GM13977 (cell line): ENCODE results near the gene CNN3.

Experiments
- DNase-seq: peaks from one replicate; pipeline ENCODE4 v3.0.0; 2012; ENCODE audit warnings: low spot score
- in situ Hi-C: fragments of 300-500 bp; cut with MboI; formaldehyde crosslinking; loops from one replicate; pipeline ENCODE4 v1.12.0; 2022; ENCODE audit warnings: low sequenced_read_pairs, low pct_unique_long_range_greater_than_20kb, mixed read lengths, inconsistent platforms; ENCODE audit not compliant: unreplicated experiment
- TF ChIP-seq, protein P1 (sequence below): IDR thresholded peaks from 2 replicates; pipeline ENCODE4 v1.5.1; 2012; ENCODE audit warnings: mild to moderate bottlenecking, control low read depth; ENCODE audit not compliant: insufficient read depth; ENCODE audit errors: extremely low read depth, missing control alignments

Gene CNN3

DNA sequence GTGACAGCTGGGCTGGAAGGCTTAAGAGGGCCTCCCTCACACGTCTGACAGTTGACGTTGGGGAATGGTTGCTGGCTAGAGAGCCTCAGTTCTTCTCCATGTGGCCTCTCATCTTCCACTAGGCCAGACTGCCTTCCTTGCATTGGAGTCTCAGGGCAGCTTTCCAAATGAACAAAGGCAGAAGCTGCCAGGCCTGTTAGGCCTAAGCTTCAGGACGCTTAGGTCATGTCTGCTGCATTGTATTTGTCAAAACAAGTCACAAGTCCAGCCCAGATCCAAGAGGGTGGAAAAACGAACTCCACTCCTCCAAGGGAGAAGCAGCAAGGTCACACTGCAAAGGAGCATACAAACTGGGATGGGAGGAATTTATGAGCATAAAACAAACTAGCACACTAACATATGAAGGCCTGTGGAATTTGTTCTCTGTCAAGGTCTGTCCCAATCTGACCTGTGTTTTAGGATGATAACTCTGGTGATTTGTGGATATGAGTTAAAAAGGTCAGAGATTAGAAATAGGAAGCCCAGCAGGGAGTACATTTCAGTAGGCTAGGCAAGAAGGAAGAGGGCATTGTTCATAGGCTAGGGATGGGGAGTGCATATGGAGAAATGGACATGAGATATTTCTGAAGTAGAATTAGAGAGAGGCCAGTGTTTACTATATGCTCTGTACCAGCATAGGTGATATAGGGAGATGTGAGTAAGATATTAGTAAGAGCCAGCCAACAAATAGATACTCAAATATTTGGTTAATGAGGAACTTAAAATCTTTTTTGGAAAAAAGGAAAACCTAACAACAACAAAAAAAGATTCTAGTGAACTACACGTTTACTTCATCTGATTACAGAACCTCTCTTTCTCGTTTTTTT lies 29.1 kb upstream of the CNN3 start:
- TF ChIP-seq, protein P1, sequence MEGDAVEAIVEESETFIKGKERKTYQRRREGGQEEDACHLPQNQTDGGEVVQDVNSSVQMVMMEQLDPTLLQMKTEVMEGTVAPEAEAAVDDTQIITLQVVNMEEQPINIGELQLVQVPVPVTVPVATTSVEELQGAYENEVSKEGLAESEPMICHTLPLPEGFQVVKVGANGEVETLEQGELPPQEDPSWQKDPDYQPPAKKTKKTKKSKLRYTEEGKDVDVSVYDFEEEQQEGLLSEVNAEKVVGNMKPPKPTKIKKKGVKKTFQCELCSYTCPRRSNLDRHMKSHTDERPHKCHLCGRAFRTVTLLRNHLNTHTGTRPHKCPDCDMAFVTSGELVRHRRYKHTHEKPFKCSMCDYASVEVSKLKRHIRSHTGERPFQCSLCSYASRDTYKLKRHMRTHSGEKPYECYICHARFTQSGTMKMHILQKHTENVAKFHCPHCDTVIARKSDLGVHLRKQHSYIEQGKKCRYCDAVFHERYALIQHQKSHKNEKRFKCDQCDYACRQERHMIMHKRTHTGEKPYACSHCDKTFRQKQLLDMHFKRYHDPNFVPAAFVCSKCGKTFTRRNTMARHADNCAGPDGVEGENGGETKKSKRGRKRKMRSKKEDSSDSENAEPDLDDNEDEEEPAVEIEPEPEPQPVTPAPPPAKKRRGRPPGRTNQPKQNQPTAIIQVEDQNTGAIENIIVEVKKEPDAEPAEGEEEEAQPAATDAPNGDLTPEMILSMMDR = no peak
- DNase-seq = no peak
- in situ Hi-C loops = no loop called here

DNA sequence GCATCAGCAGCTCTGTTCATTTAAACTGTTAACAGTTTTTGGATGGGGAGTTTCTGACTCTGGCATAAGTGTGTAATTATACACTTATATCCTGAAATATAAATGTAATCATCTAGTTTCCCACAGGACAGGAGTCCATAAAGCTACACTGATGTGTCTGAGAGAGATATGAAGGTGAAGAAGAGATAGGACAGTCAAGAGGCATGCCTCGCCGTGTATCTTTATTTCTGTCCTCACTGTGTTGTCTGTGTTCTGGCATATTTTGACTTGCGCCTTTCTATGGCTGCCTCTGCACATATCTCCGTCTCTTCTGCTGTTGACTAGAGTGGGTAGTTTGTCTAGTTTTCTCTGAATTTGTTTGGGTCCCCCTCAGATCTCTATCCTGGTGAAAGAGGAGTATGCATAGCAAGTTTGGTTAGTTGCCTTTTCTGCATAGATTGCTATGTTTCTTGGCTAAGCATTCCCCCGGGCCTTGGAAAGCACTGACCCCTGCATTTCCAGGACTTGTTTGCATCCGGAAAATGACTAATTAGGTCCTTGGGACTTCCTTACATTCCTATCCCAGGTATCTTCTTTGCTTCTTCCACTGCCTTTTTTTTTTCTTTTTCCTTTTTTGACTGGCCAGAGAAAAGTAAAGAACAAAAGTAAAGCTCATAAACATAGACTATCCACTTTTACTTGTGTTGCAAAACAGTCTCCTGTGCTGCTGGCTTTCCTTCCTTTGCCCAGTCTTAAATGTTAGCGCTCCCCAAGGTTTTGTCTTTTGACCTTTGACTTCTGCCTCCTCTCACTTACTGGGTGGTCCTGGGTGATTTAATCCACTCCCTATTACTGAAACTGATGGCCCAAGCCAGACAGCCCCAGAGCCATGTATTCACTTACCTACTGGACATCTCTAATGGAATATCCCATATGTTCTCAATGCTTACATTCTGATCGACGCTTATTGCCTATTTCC lies 27.6 kb upstream of the CNN3 start:
- in situ Hi-C loops = no loop called here
- DNase-seq = no peak

DNA sequence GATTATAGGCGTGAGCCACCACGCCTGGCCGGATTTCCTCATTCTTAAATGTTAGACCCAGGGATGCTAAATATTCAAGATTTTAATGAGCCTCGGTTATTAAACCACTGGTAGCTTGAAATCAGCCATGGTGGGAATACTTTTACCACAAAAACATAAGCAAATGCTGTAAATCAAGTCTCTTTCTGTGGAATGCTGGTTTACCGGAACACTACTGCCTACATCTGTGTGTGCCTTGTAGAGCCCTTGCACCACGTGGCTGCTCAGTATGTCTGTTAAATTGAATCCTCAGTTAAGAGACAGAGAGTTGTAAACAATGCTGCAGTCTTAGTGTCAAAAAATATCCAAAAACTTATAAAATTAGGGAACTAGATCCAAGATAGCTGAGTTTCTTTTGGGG lies 26.8 kb upstream of the CNN3 start:
- TF ChIP-seq, protein P1 = no peak
- no peak for DNase-seq
- in situ Hi-C loops = no loop called here

More for the DNA sequence above, 27.6 kb upstream of the CNN3 start:
- TF ChIP-seq, protein P1 = no peak

DNA sequence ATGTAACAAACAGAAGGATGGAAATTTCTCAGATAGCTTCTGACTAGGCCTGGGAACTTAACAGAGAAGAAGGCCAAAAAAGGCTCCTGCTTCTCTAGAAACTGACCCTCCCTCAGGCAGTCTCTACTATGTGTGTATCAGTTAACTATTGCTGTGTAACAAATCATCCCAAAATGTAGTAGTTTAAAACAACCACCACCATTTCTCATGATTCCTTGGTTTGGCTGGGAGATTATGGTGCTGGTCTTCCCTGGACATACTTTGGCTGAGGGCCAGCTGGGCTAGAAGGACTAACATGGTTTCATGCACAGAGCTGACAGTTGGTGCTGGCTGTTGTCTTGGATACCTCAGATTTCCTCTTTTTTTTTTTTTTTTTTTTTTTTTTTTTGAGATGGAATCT lies 26.2 kb upstream of the CNN3 start:
- TF ChIP-seq, protein P1 = no peak
- no peak for DNase-seq
- in situ Hi-C loops = no loop called here

DNA sequence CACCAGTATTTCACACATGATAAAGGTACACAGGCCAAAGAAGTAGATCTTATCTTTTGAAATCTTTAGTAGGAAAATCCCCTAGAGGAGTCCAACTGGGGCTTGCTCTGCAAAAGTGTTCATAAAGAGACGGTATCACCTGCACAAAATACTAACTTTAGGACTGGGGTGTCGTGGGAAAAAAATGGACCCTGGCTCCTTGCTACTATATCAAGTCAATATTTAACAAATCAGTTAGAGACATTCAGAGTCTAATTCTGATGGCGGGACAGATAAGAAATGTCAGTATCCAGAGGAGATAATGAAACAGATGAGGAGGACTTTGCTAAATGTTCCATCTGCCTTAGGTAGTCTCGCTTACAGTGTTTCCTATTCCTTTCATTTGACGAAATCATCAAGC lies 25.6 kb upstream of the CNN3 start:
- TF ChIP-seq, protein P1 = no peak
- in situ Hi-C loops = no loop called here
- DNase-seq = no peak

DNA sequence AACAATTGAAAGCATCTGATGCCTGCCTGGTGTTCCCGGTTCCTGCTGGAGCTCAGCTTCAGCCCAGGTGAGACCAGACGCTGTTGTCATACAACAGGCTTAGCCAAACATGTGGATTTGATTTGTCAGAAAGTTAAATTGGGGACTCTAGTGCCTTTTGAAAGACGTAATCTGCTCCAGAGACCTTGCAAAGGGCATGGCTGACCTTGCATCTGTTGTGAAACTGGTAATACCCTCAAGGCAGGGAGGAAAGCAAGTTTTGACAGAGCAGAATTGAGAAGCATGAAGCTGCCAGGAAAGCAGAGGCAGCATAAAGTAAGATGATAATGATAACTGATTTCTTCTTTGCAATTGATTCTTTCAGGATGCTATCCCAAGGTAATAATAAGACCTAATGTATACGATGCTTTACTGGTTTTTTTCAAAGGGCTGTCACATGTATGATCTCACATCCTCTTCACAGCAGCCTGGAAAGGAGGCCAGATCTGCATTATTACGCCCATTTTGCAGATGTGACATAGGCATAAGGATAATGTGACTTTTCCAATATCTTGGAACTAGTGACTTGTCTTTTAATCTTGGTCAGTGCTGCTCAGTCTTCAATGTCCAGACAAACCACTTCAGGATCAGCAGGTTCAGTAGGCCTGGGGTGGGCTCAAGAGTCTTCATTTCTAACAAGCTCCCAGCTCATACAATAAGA lies 24.7 kb upstream of the CNN3 start:
- in situ Hi-C loops = no loop called here
- TF ChIP-seq, protein P1 = no peak
- no peak for DNase-seq
